Measurements from ENCODE around the gene ROR2. TPM values are rescaled to one million over a fixed set of nuclear protein-coding genes. Genes with fewer than 3 reads are reported as not detected.

Gene ROR2
- polyA plus RNA-seq, 2 donors = 1.7 to 3.6 TPM

GRCh38 chr9:91889161-91889911, 60.7 kb downstream of the ROR2 start:
- Histone ChIP-seq H3K9me3 (ENCODE audit: control insufficient read depth in 2 of 2, insufficient read depth in 1 of 2, low read depth in 1 of 2, low read length in 1 of 2) (no peaks in the 10 kb centered on the region), H3K4me1 (ENCODE audit: control insufficient read depth in 2 of 2, insufficient read depth in 2 of 2, low read length in 1 of 2) (peaks cover 0 to 4% of the 10 kb centered on the region in 2 donors), H3K4me3 (ENCODE audit: low read depth in 1 of 2, low read length in 2 of 2) (no peak overlapping the region), H3K36me3 (ENCODE audit: control insufficient read depth in 2 of 2, insufficient read depth in 2 of 2, low read length in 1 of 2) (no peaks in the 10 kb centered on the region), H3K27ac (ENCODE audit: low read depth in 2 of 2, low read length in 1 of 2) (peak overlapping the region in 1 of 2 donors; percentile 11), H3K27me3 (ENCODE audit: control insufficient read depth in 1 of 2, insufficient read depth in 2 of 2, low read length in 2 of 2) (no peaks in the 10 kb centered on the region)
- WGBS, 2 donors = 81 to 84% methylated on average over 15 to 16 of the region's 16 CpGs

GRCh38 chr9:91886414-91887076, 63.5 kb downstream of the ROR2 start:
- Histone ChIP-seq H3K27me3 (ENCODE audit: control insufficient read depth in 1 of 2, insufficient read depth in 2 of 2, low read length in 2 of 2) (no peaks in the 10 kb centered on the region), H3K27ac (ENCODE audit: low read depth in 2 of 2, low read length in 1 of 2) (no peak overlapping the region), H3K4me1 (ENCODE audit: control insufficient read depth in 2 of 2, insufficient read depth in 2 of 2, low read length in 1 of 2) (peaks cover 0 to 4% of the 10 kb centered on the region in 2 donors), H3K9me3 (ENCODE audit: control insufficient read depth in 2 of 2, insufficient read depth in 1 of 2, low read depth in 1 of 2, low read length in 1 of 2) (no peaks in the 10 kb centered on the region), H3K36me3 (ENCODE audit: control insufficient read depth in 2 of 2, insufficient read depth in 2 of 2, low read length in 1 of 2) (no peaks in the 10 kb centered on the region), H3K4me3 (ENCODE audit: low read depth in 1 of 2, low read length in 2 of 2) (no peak overlapping the region)
- WGBS, 2 donors = 75 to 79% methylated on average over 32 of the region's 32 CpGs

GRCh38 chr9:91885746-91886413, 64.1 kb downstream of the ROR2 start:
- no peak overlapping the region for H3K27ac ChIP-seq (ENCODE audit: low read depth in 2 of 2, low read length in 1 of 2)
- no peaks in the 10 kb centered on the region for H3K27me3 ChIP-seq (ENCODE audit: control insufficient read depth in 1 of 2, insufficient read depth in 2 of 2, low read length in 2 of 2)
- no peaks in the 10 kb centered on the region for H3K9me3 ChIP-seq (ENCODE audit: control insufficient read depth in 2 of 2, insufficient read depth in 1 of 2, low read depth in 1 of 2, low read length in 1 of 2)
- no peak overlapping the region for H3K4me3 ChIP-seq (ENCODE audit: low read depth in 1 of 2, low read length in 2 of 2)
- peaks cover 0 to 4% of the 10 kb centered on the region in 2 donors for H3K4me1 ChIP-seq (ENCODE audit: control insufficient read depth in 2 of 2, insufficient read depth in 2 of 2, low read length in 1 of 2)
- no peaks in the 10 kb centered on the region for H3K36me3 ChIP-seq (ENCODE audit: control insufficient read depth in 2 of 2, insufficient read depth in 2 of 2, low read length in 1 of 2)
- WGBS, 2 donors = 86 to 88% methylated on average over 22 of the region's 22 CpGs

- H3K27ac ChIP-seq (ENCODE audit: low read depth in 2 of 2, low read length in 1 of 2) = no peak overlapping the region
- peaks cover 0 to 2% of the 10 kb centered on the region in 2 donors for H3K4me1 ChIP-seq (ENCODE audit: control insufficient read depth in 2 of 2, insufficient read depth in 2 of 2, low read length in 1 of 2)
Observed at GRCh38 chr9:91884696-91885687, 65.0 kb downstream of the ROR2 start.

GRCh38 chr9:91884153-91884552, 65.9 kb downstream of the ROR2 start:
- no peak overlapping the region for H3K4me3 ChIP-seq (ENCODE audit: low read depth in 1 of 2, low read length in 2 of 2)
- no peaks in the 10 kb centered on the region for H3K27me3 ChIP-seq (ENCODE audit: control insufficient read depth in 1 of 2, insufficient read depth in 2 of 2, low read length in 2 of 2)
- no peaks in the 10 kb centered on the region for H3K4me1 ChIP-seq (ENCODE audit: control insufficient read depth in 2 of 2, insufficient read depth in 2 of 2, low read length in 1 of 2)
- H3K9me3 ChIP-seq (ENCODE audit: control insufficient read depth in 2 of 2, insufficient read depth in 1 of 2, low read depth in 1 of 2, low read length in 1 of 2) = no peaks in the 10 kb centered on the region
- 100% methylated on average over 1 of the region's 1 CpG for WGBS, 2 donors
- no peaks in the 10 kb centered on the region for H3K36me3 ChIP-seq (ENCODE audit: control insufficient read depth in 2 of 2, insufficient read depth in 2 of 2, low read length in 1 of 2)
- no peak overlapping the region for H3K27ac ChIP-seq (ENCODE audit: low read depth in 2 of 2, low read length in 1 of 2)

More at GRCh38 chr9:91884696-91885687, 65.0 kb downstream of the ROR2 start:
- no peaks in the 10 kb centered on the region for H3K36me3 ChIP-seq (ENCODE audit: control insufficient read depth in 2 of 2, insufficient read depth in 2 of 2, low read length in 1 of 2)
- no peak overlapping the region for H3K4me3 ChIP-seq (ENCODE audit: low read depth in 1 of 2, low read length in 2 of 2)
- 77 to 78% methylated on average over 12 of the region's 12 CpGs for WGBS, 2 donors
- no peaks in the 10 kb centered on the region for H3K9me3 ChIP-seq (ENCODE audit: control insufficient read depth in 2 of 2, insufficient read depth in 1 of 2, low read depth in 1 of 2, low read length in 1 of 2)
- H3K27me3 ChIP-seq (ENCODE audit: control insufficient read depth in 1 of 2, insufficient read depth in 2 of 2, low read length in 2 of 2) = no peaks in the 10 kb centered on the region

GRCh38 chr9:91883503-91883902, 66.5 kb downstream of the ROR2 start:
- no peak overlapping the region for H3K27ac ChIP-seq (ENCODE audit: low read depth in 2 of 2, low read length in 1 of 2)

GRCh38 chr9:91882627-91883026, 67.4 kb downstream of the ROR2 start:
- H3K4me3 ChIP-seq (ENCODE audit: low read depth in 1 of 2, low read length in 2 of 2) = no peak overlapping the region
- H3K9me3 ChIP-seq (ENCODE audit: control insufficient read depth in 2 of 2, insufficient read depth in 1 of 2, low read depth in 1 of 2, low read length in 1 of 2) = no peaks in the 10 kb centered on the region
- no peaks in the 10 kb centered on the region for H3K27me3 ChIP-seq (ENCODE audit: control insufficient read depth in 1 of 2, insufficient read depth in 2 of 2, low read length in 2 of 2)
- no peaks in the 10 kb centered on the region for H3K4me1 ChIP-seq (ENCODE audit: control insufficient read depth in 2 of 2, insufficient read depth in 2 of 2, low read length in 1 of 2)
- no peak overlapping the region for H3K27ac ChIP-seq (ENCODE audit: low read depth in 2 of 2, low read length in 1 of 2)
- no peaks in the 10 kb centered on the region for H3K36me3 ChIP-seq (ENCODE audit: control insufficient read depth in 2 of 2, insufficient read depth in 2 of 2, low read length in 1 of 2)
- WGBS, 2 donors = 82 to 83% methylated on average over 4 of the region's 4 CpGs

More at GRCh38 chr9:91883503-91883902, 66.5 kb downstream of the ROR2 start:
- 92 to 97% methylated on average over 3 of the region's 3 CpGs for WGBS, 2 donors
- Histone ChIP-seq H3K4me1 (ENCODE audit: control insufficient read depth in 2 of 2, insufficient read depth in 2 of 2, low read length in 1 of 2) (no peaks in the 10 kb centered on the region), H3K27me3 (ENCODE audit: control insufficient read depth in 1 of 2, insufficient read depth in 2 of 2, low read length in 2 of 2) (no peaks in the 10 kb centered on the region), H3K36me3 (ENCODE audit: control insufficient read depth in 2 of 2, insufficient read depth in 2 of 2, low read length in 1 of 2) (no peaks in the 10 kb centered on the region), H3K9me3 (ENCODE audit: control insufficient read depth in 2 of 2, insufficient read depth in 1 of 2, low read depth in 1 of 2, low read length in 1 of 2) (no peaks in the 10 kb centered on the region), H3K4me3 (ENCODE audit: low read depth in 1 of 2, low read length in 2 of 2) (no peak overlapping the region)

- H3K27ac ChIP-seq (ENCODE audit: low read depth in 2 of 2, low read length in 1 of 2) = no peak overlapping the region
- no peak overlapping the region for H3K4me3 ChIP-seq (ENCODE audit: low read depth in 1 of 2, low read length in 2 of 2)
- no peaks in the 10 kb centered on the region for H3K9me3 ChIP-seq (ENCODE audit: control insufficient read depth in 2 of 2, insufficient read depth in 1 of 2, low read depth in 1 of 2, low read length in 1 of 2)
- no peaks in the 10 kb centered on the region for H3K27me3 ChIP-seq (ENCODE audit: control insufficient read depth in 1 of 2, insufficient read depth in 2 of 2, low read length in 2 of 2)
- H3K36me3 ChIP-seq (ENCODE audit: control insufficient read depth in 2 of 2, insufficient read depth in 2 of 2, low read length in 1 of 2) = no peaks in the 10 kb centered on the region
- 71 to 72% methylated on average over 3 of the region's 3 CpGs for WGBS, 2 donors
- no peaks in the 10 kb centered on the region for H3K4me1 ChIP-seq (ENCODE audit: control insufficient read depth in 2 of 2, insufficient read depth in 2 of 2, low read length in 1 of 2)
Observed at GRCh38 chr9:91880378-91880972, 69.6 kb downstream of the ROR2 start.
